Stimulated activated CD8-positive, alpha-beta memory T cell treated with anti-CD3 and anti-CD28 coated beads, Interleukin-7, amount 100 ng/mL, for 4 hours (primary cell): ENCODE data around the gene ITPRIPL1.
A peak's percentile ranks its signal among the peaks of the same experiment; 100 is the strongest.

Experiments
- DNase-seq, 2 donors: peaks; one replicate each; pipeline ENCODE4 v3.0.0-alpha.2; 2020; ENCODE audit warnings: low read depth in 2 of 2

ITPRIPL1 gene

DNA sequence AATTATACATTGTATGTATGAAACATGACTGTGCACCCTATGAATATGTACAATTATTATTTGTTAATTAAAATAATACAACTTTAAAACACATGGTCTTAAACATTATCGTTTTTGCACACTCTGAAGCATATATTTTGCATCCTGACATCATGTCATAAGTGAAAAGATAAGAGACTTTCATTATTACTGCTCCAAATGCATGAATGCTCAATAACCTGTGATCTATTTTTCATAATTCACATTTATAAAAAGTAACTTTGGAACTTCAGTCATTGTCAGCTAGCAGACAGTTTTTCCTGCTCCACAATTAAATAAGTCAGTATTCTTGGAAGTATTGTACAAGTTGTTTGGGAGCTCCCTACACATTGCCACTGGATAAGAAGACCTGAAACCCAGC is 1.3 kb upstream of the ITPRIPL1 start:
- DNase-seq = no peak

DNA sequence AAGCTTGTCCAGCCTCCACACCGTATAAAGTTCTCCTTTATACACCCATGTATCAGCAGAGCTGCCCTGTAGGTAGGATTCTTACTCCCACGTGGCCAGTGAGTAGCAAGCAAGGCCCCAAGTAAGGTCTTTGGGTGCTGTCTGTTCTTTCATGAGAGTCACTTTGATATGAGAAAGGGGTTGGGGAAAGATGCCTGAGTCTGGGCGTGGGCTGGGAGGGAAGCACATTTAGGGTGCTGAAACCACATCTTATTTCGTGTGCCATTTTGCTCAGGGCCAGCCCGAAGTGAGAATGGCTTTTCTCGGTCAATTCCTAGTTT is 436 bp upstream of the ITPRIPL1 start:
- DNase-seq = peak in 1 of 2 donors; percentile 25

DNA sequence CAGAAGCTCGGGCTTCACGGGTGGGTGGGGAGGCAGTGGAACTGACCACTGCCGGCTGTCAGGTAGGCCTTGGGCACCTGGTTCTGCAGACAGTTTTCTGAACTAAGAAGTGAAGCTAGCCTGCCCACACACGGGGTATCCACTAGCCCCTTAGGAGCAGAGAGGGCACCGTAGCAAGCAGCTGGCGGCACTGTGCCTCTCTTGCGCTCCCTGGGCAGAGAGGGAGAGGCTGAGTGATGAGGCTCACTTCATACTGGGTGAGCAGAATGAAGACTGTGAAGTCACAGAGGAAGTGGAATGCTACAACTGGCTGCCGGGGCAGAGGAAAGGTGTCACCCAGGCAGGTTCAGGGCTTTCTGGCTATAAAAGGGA is 753 bp downstream of the ITPRIPL1 start:
- DNase-seq = peak; percentile 22 to 28

DNA sequence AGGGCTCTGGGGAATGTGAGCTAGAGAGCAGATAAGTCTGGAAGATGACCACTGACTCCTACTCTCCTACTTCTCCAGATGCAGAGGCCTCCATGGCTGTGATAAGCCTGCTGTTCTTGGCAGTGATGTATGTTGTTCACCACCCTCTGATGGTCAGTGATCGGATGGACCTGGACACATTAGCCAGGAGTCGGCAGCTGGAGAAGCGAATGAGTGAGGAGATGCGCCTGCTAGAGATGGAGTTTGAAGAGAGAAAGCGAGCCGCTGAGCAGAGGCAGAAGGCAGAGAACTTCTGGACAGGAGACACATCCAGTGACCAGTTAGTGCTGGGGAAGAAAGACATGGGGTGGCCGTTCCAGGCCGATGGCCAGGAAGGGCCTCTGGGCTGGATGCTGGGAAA is 1.4 kb downstream of the ITPRIPL1 start:
- no peak for DNase-seq

DNA sequence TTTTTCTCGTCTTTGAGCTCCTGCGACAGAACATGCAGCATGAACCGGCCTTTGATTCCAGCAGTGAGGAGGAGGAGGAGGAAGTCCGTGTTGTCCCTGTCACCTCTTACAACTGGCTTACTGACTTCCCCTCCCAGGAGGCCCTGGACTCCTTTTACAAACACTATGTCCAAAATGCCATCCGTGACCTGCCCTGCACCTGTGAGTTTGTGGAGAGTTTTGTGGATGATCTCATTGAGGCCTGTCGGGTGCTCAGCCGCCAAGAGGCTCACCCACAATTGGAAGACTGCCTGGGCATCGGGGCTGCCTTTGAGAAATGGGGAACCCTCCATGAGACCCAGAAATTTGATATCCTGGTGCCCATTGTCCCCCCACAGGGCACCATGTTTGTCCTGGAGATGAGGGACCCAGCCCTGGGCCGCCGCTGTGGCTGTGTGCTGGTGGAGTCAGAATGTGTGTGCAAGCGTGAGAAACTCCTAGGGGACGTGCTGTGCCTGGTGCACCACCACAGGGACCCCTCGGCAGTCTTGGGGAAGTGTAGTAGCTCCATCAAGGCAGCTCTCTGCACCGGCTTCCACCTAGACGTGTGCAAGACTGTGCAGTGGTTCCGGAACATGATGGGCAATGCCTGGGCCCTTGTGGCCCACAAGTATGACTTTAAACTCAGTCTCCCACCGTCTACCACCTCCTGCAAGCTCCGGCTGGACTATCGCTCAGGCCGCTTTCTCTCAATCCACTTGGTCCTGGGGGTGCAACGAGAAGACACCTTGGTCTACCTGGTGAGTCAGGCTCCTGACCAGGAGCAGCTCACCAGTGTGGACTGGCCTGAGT is 2.1 kb downstream of the ITPRIPL1 start:
- DNase-seq = no peak

DNA sequence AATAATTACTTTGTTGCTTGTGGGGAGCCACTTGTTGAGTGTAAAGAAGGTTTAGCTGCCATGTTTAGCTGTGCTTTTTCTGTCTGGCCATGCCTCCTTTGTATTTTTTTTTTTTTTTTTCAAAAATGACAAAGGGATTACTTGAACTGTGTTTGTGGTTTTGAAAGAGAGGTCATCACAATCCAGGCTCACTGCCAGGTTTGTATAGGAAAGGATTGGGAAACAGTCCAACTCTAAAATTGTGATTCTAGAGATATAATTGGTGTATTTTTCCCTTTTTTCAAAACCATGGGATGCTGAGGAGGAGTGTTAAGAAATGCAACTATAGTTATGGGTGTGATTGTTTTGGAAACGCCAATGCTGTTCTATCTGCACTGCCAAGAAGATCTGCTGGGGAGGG is 4.3 kb downstream of the ITPRIPL1 start:
- DNase-seq = no peak

DNA sequence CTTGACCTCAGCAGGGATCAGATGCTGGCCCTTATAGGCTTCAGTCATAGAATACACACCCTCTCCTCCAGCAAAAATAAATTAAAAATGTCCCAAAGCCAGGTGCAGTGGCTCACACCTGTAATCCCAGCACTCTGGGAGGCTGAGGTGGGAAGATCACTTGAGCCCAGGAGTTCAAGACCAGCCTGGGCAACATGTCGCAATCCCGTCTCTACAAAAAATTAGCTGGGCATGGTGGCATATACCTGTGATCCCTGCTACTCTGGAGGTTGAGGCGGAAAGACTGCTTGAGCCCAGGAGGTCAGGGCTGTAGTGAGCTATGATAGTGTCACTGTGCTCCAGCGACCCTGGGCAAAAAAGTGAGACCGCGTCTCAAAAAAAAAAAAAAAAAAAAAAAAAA is 4.8 kb downstream of the ITPRIPL1 start:
- no peak for DNase-seq

DNA sequence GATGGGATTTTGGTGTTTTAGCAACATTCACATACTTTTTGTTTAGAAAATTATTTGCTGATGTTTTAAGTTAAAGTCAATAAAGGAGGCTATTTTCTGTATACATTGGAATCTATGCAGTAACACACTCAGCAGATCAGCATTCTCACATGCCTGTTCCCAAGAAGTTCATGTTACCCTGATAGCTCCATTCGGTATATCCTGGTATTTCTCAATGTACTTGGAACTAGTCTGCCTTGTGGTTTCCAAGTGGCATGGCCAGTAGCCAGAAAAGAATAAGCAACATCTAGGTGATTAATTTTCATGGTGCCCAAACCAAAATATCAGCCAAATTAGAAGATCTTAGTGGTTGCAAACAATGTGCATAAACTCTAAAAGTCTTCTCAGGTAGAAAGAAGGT is 5.3 kb downstream of the ITPRIPL1 start:
- no peak for DNase-seq

DNA sequence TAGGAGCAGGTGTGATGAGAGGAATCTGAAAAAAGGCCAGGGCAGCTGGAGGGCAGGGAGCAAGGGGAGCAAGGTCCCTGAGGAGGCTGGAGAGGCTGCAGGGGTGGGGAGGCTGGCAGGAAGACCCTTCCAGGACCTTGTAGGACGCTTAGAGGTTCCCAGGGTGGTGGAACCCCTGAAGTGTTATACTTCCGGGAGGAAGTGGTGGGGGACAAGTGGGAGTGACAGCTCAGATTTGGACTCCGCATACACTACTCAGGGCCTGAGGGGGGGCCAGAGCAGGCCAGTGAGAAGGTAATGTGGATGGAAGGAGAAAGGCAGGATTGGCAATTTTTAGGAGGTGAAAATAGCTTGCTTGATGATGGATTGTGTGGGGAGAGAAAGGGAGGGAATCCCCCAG is 8.6 kb downstream of the ITPRIPL1 start:
- DNase-seq = no peak

DNA sequence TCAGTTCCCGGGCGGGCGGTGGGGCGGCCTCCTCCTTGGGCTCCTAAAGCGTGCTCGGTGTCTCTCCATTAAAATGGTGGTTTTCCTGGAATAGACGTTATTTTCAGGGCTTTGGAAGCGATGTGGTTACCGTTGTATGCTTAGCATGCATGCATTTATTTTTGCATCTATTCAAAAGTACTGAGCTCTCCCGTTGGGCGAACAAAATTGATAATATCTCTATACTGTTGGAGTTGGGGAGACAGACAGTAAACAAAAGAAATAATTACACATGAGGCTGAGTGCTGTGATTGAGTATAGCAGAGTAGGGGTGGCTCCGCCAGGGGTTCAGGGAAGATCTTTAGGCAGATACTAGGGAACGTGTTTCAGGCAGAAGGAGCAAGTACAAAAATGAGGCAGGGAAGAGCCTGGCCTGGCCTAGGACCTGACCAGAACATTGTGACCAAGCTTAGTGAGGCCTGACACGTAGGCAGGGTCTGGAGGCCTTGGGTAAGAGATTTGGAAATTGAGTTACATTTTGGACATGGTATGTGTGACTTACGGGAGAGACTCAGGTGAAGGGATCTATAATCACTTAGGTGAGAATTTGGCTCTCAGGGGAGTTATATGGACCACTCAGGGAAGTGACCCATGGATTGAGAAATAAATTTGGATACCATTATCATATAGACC is 11.1 kb downstream of the ITPRIPL1 start:
- DNase-seq = no peak

DNA sequence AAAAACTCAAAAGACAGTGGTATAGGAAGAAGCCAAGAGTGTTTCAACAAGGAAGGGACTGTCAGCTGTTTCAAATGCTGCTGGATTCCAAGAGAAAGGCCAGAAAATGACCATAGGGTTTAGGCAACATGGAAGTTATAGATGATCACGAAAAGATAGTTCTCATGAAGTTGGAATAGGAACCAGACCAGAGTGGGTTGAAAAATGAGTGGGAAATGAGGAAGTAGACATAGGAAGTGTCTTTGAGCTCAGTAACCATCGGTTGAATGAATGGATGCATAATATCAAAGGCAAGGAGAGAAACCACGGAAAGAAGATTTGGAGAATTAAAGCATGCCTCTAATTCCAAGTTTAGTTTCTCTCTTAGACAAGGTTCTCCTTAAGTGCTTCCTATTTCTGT is 11.8 kb downstream of the ITPRIPL1 start:
- no peak for DNase-seq

DNA sequence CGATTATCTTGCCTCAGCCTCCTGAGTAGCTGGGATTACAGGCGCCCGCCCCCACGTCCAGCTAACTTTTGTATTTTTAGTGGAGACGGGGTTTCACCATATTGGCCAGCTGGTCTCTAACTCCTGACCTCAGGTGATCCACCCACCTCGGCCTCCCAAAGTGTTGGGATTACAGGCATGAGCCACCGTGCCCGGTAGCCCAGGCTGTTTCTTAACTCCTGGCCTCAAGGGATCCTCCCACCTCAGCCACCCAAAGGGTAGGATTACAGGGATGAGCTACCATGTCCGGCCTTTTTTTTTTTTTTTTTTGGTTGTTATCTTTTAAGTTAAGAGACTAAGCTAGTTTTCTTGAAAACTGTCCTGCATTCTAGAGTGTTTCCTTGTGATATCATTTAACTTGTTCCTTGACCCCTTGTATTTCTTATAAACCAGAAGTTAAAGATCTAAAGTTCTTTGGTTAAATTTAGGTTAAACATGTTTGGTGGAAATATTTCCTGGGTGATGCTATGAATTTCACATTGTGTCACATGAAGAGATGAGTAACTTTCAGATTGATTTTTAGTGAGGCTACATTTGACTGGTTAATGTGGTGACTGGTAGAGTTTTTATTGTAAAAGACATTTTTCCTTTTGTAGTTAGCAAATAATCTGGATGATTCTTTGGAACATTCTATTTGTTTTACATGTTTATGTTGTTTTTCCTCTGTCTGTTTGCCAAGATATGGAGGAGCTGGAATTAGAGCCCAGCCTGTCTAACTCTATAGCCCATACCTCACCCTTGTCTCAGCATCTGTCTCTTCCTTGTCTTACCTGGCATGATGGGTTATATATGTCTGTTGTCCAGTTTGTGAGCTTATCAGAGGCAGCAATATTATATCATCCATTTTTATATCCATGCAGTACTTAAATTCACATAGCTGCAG is 15.6 kb downstream of the ITPRIPL1 start:
- DNase-seq = no peak

DNA sequence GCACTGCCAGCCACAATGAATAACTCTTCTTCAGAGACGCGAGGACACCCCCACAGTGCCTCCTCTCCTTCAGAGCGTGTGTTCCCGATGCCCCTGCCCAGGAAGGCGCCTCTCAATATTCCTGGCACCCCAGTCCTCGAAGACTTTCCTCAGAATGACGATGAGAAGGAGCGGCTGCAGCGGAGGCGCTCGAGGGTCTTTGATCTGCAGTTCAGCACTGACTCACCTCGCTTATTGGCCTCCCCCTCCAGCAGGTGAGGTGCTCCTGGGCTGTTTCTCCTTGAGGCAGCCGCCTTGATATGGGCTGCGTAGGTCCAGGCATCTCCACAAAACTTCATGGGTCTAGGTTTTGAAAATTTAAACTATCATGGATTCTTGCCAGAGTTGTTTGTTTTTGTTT is 16.5 kb downstream of the ITPRIPL1 start:
- DNase-seq = no peak

DNA sequence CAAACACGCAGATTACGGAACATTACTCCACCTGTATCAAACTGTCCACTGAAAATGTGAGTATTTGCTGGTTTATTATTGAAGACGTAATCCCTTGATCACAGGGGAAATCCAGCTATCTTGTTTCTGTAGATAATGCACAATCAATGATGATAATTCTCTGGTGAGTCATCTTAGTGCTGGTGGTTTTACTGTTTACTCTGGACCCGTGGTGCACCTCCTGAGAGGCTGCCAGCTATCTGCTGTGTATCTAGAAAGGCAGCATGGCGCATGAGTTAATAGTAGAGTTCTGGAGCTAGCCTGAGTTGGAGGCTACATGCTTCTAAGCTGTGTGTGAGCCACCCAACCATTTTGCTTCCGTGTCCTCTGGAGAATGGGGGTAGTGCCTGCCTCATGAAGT is 17.0 kb downstream of the ITPRIPL1 start:
- DNase-seq = peak in 1 of 2 donors; percentile 29

DNA sequence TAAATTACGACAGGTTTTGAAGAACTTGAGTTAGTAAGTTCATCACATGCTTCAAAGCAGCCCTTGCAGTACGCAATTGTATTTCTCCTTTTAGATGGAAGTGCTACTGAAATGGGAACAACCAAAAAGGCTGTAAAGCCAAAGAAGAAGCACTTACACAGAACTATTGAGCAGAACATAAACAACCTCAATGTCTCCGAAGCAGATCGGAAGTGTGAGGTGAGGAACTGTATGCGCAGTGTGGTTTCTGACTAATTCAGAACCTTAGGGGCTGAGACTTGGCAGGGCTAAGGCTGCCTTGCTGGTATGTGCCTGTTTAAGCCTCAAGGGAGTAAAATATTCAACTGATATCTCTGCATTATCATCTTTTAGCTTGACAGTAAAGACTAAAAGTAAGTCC is 18.9 kb downstream of the ITPRIPL1 start:
- peak in 1 of 2 donors; percentile 21 for DNase-seq

DNA sequence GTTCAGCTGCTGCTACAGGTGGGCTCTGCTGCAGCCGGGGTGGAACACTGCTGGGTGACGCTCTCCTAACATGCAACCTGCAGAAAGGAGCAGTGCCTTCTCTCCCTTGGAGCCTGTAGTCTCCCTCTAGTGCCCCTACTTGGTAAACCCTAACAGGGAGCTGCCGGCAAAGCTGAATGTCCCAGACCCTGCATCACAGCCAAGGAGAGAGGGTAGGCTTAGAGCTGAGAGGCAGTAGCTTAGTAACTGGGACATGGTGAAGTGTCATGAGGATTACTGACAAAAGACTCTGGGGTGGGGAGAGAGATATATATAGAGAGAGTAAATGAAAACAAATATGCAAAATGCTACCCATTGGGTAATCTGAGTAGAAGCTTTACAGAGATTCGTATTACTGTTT is 20.3 kb downstream of the ITPRIPL1 start:
- DNase-seq = no peak

DNA sequence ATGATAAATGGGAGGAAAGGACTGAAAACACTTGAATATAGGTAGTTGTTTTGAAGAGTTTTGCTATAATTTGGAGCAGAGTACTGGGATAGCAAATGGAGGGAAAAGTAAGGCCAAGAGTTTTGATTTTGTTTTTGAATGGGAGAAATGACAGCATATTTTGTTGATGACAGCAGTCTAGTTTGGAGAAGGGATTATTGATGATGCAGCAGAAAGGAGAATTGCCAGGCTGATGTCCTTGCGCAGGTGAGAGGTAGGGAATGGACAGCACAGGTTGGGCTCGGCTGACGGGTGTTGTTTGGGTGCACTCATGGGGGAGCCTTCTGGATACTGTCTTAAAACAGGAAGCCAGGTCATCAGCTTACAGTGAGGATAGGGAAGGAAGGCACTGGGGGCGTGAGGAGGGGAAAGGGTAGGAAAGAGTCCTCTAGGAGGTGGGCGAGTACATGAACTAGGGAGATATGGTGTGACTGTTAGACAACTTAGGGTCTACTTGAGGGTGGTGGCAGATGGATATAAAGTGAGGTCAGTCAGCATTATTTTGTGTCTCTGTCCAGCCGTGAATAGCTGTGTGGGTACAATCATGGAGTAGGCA is 20.8 kb downstream of the ITPRIPL1 start:
- no peak for DNase-seq

DNA sequence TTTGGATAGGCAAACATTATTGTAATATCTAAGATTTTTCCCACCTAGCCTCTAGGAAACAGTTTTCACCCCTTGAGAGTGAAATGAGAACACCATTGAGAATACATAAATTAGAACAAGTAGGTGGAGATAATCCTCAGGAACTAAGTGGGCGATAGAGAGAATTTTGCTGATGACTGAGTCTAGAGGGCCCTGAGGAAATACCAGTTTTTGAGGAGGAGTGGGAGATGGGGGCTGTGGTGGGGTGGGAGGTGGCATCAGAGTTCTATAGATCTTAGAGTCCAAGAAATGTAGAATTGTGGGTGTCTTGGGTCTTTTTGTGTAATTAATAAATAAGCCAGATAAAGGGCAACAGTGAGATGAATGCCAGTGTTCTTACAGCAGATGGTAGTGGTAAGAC is 22.3 kb downstream of the ITPRIPL1 start:
- DNase-seq = no peak

DNA sequence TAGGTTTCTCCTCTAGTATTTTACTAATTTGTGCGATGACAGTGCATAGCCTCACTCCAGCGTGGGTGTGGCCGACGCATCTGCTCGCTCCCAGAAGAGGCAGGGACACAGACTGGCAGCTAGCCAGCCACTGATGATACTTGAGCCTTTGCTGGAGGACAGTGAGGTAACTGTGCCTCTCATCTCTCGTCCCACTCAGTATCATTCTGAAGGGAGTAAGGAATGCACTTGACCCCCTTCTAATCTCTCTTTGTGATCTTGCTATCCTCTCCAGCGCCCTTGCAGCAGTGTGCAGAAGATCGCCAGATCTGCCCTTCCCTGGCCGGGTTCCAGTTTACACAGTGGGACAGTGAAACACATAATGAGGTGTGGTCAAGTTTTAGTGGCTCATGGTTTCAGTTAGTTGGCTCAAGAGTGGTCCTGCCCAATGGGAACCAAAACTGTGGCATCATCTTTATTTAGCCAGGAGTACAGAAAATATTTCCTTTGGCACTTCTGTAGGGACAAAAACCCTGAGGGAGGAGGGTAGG is 28.0 kb downstream of the ITPRIPL1 start:
- no peak for DNase-seq

DNA sequence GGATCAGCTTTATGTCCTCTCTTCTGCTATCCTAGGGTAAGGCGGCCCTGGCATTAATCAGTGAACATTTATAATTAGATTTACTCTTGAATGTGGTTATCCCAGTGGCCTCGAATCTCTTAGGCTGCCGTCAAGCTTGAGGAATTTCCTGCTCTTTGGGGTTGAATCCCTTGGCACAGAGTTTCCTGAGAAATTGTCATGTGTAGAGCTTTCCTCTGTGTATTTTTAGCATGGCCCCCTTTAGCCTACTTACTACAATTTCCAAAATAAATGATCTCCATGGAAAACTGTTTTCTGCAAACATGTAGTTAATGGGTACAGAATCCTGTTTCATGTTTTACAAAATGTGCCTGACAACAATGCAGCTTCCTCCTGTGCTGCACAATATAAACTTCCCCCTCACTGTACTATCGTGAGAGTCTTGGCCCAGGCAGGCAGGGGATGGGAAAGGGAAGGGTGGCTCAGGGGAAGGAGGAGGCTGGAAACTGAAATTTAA is 28.5 kb downstream of the ITPRIPL1 start:
- no peak for DNase-seq

DNA sequence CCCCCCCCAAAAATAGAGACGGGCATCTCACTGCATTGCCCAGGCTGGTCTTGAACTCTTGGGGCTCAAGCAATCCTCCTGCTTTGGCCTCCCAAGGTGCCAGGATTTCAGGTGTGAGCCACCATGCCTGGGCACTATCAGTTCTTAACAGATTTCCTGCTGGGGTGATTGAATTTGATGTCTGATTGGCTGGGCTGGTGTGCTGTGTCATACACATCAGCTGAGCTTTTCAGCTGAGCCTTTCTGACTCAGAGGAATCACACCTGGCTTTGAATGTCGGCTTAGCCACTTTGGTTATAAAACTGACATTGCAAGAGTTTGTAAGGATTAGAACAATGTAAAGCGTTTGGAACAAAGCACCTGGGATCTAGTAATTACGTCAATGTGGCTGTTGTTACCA is 29.4 kb downstream of the ITPRIPL1 start:
- no peak for DNase-seq

DNA sequence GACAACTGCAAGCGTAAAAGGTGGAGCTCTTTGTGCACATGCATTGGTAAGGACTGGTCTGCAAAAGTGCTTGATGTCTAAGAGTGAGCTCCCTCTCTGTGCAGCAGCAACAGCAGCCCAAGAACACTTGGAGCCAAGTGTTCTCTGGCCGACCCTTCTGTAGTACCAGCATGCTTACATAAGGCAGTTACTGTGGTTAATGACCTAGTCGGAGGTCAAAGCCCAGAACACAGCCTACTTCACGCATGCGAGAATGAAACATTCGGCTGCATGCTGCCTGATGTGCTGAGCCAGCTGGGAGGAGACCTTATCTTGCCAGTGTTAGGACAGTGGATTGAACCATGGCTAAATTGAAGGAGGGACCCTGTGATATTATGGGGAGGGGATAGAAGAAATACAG is 31.8 kb downstream of the ITPRIPL1 start:
- no peak for DNase-seq
